ENCODE measurements around the gene RNLS.

DNA sequence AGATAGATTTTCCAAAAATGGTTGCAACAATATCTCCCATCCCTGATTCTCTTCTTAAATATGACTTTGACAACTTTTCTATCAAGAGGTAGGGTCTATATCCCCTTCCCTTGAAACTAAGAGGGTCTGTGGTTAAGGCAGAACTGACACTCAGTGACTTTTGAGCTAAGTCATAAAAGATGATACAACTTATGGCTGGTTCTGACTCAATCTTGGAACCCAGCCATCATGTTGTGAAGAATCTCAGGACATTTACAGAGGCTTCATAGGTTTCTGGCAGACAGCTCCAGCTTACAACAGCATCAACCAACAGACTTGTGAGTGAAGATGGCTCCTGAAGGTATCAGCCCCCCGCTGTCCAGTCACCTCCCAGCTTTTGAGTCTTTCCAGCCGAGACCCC is 203.5 kb downstream of the RNLS start:
- TF ChIP-seq, protein P1, sequence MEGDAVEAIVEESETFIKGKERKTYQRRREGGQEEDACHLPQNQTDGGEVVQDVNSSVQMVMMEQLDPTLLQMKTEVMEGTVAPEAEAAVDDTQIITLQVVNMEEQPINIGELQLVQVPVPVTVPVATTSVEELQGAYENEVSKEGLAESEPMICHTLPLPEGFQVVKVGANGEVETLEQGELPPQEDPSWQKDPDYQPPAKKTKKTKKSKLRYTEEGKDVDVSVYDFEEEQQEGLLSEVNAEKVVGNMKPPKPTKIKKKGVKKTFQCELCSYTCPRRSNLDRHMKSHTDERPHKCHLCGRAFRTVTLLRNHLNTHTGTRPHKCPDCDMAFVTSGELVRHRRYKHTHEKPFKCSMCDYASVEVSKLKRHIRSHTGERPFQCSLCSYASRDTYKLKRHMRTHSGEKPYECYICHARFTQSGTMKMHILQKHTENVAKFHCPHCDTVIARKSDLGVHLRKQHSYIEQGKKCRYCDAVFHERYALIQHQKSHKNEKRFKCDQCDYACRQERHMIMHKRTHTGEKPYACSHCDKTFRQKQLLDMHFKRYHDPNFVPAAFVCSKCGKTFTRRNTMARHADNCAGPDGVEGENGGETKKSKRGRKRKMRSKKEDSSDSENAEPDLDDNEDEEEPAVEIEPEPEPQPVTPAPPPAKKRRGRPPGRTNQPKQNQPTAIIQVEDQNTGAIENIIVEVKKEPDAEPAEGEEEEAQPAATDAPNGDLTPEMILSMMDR (IDR thresholded peaks at IDR 0.05; ENCODE audit: low read length) = no peak
- no peak for TF ChIP-seq EZH2 (IDR thresholded peaks at IDR 0.05; ENCODE audit: borderline replicate concordance, low read length)

Measured in OCI-LY1 (cell line).